Measurements from ENCODE around the gene MAEA.

DNA sequence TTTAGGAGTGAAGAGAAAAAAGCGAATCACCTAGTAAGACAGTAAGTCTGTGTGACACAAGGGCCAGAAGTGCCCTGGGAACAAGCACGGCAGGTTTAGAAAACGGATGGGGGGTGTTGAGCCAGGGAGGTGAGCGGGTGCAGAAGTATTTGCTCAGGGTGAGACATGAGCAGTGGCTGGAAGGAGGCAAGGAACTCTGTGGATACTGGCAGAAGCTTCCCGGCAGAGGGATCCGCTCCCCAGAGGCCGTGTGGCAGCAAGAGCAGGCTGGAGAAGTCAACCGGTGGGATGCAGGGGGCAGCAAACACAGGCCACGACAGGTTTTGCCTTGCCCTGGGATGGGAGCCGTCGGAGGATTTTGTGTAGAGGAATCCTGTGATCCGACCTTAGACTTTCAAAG, 55.0 kb downstream of the MAEA start:
- TF ChIP-seq CTCF (IDR thresholded peaks at IDR 0.05; ENCODE audit: low read depth, low read length) (no peak), POLR2A (IDR thresholded peaks at IDR 0.05; ENCODE audit: extremely low read depth, insufficient read length) (no peak), MYC (IDR thresholded peaks at IDR 0.05; ENCODE audit: low read depth, low read length) (no peak)
- TF ChIP-seq, protein P1, sequence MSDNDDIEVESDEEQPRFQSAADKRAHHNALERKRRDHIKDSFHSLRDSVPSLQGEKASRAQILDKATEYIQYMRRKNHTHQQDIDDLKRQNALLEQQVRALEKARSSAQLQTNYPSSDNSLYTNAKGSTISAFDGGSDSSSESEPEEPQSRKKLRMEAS (IDR thresholded peaks at IDR 0.05; ENCODE audit: low read depth, low read length), result no peak

Data from NB4 (cell line).